Gastroesophageal sphincter (tissue), 3 donors: ENCODE measurements around the gene TWF2.

ENCODE experiments used
- EP300 ChIP-seq: sonication (generic); formaldehyde crosslinking; IDR thresholded peaks from one replicate; pipeline ENCODE4 v1.6.1; 2017; ENCODE audit warnings: antibody characterized with exemption, mild to moderate bottlenecking
- POLR2A ChIP-seq, 2 donors: fragments of 450-650 bp; IDR thresholded peaks; one replicate each; pipeline ENCODE4 v1.6.1; 2017; ENCODE audit warnings: antibody characterized with exemption in 2 of 2, mild to moderate bottlenecking in 2 of 2, moderate library complexity in 1 of 2
- POLR2AphosphoS5 ChIP-seq: sonication (generic); formaldehyde crosslinking; IDR thresholded peaks from one replicate; pipeline ENCODE4 v1.6.1; 2017; ENCODE audit warnings: antibody characterized with exemption
- TF ChIP-seq, protein P1 (sequence below), 4 experiments: fragments of 200-600 bp in 2 of 4; fragments of 450-650 bp in 2 of 4; sonication (generic) in 1 of 4; IDR thresholded peaks; one replicate each; pipeline ENCODE4 v1.5.1; 2017 to 2019; ENCODE audit warnings: antibody characterized with exemption in 4 of 4, mild to moderate bottlenecking in 2 of 4, moderate library complexity in 2 of 4

DNA sequence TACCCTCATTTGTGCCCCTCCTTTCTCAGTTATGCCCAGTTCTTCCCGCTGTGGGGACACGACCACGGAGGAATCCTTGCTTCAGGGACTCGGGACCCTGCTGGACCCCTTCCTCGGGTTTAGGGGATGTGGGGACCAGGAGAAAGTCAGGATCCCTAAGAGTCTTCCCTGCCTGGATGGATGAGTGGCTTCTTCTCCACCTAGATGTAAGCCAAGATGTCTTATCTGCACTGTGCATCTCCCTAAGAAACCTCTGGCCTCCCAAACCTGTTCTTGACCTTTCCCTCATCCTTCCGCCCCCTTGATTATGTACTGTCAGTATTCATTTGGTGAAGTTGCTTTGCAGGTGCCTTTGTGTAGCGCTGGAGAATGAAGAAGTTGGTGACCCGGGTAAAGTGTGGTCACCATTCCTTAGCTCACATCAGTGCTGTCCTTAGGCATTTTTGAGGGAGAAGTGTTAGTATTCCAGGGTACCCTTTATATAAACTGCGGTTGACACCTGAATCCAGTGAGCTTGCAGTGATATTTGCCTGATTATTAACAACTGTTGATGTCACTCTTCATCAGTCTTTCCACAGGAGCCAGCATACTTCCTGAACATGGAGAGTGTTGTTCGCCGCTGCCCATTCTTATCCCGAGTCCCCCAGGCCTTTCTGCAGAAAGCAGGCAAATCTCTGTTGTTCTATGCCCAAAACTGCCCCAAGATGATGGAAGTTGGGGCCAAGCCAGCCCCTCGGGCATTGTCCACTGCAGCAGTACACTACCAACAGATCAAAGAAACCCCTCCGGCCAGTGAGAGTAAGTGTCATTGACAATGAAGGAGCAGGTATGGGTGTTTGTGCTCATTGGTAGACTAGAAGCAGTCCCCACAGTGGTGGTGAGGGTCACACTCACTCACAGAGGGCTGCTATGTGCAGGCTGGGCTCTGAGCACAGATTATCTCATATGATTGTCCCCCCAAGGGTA lies 40.0 kb downstream of the TWF2 start:
- TF ChIP-seq, protein P1, sequence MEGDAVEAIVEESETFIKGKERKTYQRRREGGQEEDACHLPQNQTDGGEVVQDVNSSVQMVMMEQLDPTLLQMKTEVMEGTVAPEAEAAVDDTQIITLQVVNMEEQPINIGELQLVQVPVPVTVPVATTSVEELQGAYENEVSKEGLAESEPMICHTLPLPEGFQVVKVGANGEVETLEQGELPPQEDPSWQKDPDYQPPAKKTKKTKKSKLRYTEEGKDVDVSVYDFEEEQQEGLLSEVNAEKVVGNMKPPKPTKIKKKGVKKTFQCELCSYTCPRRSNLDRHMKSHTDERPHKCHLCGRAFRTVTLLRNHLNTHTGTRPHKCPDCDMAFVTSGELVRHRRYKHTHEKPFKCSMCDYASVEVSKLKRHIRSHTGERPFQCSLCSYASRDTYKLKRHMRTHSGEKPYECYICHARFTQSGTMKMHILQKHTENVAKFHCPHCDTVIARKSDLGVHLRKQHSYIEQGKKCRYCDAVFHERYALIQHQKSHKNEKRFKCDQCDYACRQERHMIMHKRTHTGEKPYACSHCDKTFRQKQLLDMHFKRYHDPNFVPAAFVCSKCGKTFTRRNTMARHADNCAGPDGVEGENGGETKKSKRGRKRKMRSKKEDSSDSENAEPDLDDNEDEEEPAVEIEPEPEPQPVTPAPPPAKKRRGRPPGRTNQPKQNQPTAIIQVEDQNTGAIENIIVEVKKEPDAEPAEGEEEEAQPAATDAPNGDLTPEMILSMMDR (IDR thresholded peaks at IDR 0.05) = no peak
- TF ChIP-seq EP300 = no peak
- TF ChIP-seq POLR2AphosphoS5 = no peak
- TF ChIP-seq POLR2A (IDR thresholded peaks at IDR 0.05) = no peak
